GM19238 (cell line): ENCODE results near the gene TEX36.
"Not testable (repeated sequence)": the region's sequence is repeated elsewhere in the genome, so short reads cannot be mapped to it uniquely, and the experiment has no call there.

ENCODE experiments used
- DNase-seq: peaks from one replicate; pipeline ENCODE4 v3.0.0; 2011; ENCODE audit warnings: low spot score; ENCODE audit not compliant: insufficient read length

The TEX36 gene

DNA sequence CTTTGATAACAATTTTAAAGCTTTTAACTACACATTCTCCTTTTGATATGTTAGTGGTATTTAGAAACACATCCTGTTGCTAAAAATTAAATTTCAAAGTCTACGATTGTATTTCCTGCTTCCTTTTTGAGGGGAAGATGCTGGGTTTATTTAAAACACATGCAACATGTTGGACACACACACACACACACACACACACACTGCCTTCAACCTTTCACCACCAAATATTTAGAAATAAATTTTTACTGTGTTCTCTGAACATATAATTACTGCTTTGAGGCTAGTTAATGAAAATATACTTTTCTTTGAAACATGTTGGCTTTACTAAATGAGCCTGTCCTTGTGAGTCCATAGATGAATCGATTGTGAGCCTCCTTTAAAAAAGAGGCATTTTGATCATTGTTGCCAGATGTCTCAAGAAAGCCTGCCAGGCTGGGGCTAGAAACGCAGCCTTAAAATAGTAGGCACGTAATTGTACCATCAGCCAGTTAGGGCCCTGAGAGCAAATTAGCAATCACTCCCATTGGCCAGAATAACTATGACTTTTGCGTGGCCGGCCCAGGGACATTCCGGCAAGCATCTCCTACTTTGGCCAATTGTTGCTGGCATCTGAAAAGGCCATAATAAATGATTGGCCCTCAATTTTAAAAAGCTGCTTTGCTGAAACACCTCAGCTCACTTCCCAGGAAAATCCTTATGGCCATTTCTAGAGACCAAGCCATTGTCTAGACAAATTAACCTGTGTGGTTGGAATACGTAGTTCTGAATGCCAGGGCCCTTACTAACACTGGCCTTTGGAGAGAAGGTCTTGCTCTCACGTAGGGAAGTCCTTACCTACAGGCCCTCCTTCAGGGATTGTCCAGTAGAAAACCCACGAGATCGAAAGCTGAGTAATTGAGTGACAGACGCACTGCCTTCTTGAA, 9.9 kb upstream of the TEX36 start:
- DNase-seq, result no peak

- DNase-seq, result no peak
Measured at GRCh38 chr10:125692196-125692595, 9.2 kb upstream of the TEX36 start.

GRCh38 chr10:125691160-125691981, 8.4 kb upstream of the TEX36 start:
- DNase-seq, result no peak

GRCh38 chr10:125689955-125690569, 7.1 kb upstream of the TEX36 start:
- DNase-seq, result no peak

GRCh38 chr10:125687507-125688185, 4.7 kb upstream of the TEX36 start:
- no peak for DNase-seq

- DNase-seq, result no peak
Measured at GRCh38 chr10:125684581-125684980, 1.6 kb upstream of the TEX36 start.

GRCh38 chr10:125683821-125684220, 858 bp upstream of the TEX36 start:
- no peak for DNase-seq

DNA sequence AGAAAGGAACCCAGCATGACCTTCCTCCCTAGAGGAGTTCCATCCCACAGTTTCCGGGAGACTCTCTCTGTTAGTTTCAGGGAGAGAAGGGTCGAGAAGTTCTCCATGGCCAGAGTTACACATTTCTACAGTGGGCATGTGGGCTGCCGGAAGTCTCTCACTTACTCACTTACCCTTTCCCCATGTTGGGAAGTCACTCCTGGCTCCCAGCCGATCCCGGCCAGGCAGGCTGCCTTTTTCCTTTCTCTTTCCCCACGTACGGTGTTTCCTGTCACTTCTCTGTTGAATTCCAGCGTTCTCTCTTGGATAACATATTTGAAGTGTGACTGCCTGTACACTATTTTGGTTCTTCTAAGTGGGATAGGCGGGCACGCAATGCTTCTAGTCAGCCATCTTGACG, 3.5 kb downstream of the TEX36 start:
- no peak for DNase-seq

DNA sequence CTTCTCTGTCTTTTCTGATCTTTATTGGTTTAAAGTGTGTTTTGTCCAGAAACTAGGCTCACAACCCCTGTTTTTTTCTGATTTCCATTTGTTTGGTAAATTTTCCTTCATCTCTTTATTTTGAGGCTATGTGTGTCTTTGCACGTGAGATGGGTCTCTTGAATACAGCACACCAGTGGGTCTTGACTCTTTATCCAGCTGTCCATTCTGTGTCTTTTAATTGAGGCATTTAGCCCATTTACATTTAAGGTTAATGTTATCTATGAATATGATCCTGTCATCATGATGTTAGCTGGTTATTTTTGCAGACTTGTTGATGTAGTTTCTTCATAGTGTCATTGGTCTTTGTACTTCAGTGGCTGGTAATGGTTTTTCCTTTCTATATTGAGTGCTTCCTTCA, 10.1 kb downstream of the TEX36 start:
- no peak for DNase-seq

GRCh38 chr10:125662584-125662983, 20.4 kb downstream of the TEX36 start:
- no peak for DNase-seq

DNA sequence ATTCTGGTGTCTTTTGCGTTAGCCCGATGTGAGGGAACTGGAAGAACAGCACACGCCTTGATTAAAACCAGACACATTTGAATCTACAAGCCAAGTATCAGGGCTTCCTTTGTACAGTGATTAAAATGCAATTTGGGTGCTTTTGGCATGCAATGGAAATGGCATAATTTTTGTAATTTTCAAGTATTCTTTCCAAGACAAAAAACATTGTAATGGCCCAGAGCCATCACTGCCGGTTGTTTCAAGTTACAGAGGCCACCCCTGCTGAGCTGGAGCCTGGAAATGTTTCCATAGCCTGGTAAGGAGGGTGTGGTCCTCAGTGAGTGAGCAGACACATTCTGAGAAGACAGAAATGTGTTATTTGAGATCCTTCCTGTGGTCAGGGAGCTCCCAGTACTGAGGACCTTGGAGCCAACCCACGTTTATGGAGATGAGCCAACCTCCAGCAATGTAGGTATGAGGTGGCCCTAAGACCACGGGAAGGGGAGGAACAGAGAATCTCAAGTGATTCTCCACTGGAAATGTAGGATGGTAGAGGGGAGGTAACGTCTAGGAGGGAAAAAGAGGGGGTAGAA, 20.9 kb downstream of the TEX36 start:
- no peak for DNase-seq

DNA sequence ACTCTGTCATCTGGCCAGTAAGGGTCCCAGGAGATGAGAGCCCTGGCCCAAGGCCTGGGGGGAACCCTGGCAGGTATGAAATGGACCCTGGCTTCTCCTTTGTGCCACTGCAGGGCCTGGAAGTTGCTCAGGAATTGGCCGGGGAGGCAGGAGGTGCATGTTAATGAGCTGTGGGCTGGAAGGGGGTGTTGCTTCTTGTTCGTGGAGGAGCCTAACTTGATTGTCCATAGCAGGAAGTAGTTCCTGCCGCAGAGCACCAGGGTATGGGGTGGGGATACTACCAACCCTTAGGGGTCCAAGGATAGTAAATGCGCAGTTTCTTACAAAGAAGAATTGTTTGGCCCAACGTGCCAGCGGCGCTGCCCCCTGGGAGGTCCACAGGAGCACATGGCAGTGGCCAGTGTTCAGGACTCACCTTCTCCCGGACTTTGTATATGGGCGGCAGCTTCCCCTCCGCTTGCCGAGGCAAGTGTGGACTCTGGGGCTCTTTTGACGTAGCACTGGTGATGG, 21.5 kb downstream of the TEX36 start:
- no peak for DNase-seq

DNA sequence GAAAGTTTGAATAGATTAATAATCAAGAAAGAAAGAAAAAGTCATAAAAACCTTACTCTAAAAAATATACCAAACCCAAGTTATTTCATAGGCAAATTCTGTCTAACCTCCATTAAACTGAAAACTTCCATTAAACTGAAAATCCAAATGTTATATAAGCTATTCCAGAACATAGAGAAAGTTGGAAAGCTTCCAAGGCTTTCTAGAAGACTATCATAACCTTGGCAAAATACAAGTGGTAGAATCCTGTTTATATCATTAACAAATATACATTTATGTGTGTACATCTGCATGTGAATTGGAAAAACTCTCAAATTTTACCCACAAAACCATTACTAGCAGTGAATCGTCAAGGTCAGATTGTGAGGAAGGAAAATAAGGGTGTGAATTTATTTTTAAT, 23.9 kb downstream of the TEX36 start:
- DNase-seq, result no peak

DNA sequence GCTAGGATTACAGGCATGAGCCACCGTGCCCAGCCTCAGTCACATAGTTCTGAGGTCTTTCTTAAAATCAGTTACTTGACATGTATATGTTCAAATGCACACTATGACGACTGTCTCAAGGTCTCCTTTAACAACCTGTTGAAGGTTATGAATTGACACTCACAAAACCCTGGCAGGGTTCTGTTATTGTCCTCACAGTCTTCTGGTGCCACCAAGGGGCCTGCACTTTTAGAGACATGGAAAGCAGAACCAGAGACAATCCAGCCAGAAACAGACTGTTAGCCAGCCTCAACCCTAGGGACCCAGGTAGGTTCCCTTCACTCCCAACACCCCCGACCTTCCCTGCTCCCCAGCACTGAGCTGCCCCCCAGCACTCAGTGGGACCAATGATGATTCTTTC, 26.4 kb downstream of the TEX36 start:
- DNase-seq, result no peak

DNA sequence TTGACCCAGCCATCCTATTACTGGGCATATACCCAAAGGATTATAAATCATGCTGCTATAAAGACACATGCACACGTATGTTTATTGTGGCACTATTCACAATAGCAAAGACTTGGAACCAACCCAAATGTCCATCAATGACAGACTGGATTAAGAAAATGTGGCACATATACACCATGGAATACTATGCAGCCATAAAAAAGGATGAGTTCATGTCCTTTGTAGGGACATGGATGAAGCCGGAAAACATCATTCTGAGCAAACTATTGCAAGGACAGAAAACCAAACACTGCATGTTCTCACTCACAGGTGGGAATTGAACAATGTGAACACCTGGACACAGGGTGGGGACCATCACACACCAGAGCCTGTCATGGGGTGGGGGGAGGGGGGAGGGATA, 29.9 kb downstream of the TEX36 start:
- not testable (repeated sequence) for DNase-seq

DNA sequence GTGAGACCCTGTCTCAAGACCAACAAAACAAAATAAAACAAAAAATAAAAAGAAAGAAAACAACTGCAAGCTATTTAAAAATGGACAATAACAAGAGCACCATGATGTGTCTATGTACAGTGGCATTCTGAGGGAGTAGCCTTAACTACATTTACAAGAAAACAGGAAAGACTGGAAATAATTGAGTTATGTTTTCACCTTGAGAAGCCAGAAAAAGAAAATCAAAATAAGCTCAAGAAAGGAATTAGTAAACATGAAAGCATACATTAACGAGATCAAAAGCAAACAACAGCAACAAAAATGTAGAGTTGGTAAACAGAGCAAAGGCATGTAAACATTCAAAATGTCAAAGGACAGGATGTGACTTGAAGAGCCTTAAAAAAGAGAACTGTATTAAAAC, 36.7 kb downstream of the TEX36 start:
- DNase-seq, result no peak

- no peak for DNase-seq
Measured at GRCh38 chr10:125641398-125641797, 41.6 kb downstream of the TEX36 start.

GRCh38 chr10:125640653-125641052, 42.3 kb downstream of the TEX36 start:
- no peak for DNase-seq

DNA sequence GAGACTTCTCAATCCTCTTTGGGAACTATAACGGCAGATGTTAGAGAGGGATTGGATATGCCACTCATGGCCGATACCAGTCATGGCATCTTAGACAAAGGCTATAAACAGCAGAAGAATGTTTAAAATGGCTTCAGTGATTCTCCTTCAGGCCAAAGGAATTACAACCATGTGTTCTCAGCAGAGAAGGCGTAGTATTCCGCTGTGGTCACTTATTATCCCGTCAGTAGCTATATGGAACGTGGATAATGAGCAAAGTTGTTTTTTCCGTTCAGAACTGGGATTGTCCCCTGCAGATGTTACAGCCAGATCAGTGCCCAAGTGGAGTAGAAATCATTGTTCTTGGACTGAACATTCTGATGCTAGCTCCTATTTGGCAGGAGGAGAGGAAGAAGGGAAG, 43.1 kb downstream of the TEX36 start:
- no peak for DNase-seq

DNA sequence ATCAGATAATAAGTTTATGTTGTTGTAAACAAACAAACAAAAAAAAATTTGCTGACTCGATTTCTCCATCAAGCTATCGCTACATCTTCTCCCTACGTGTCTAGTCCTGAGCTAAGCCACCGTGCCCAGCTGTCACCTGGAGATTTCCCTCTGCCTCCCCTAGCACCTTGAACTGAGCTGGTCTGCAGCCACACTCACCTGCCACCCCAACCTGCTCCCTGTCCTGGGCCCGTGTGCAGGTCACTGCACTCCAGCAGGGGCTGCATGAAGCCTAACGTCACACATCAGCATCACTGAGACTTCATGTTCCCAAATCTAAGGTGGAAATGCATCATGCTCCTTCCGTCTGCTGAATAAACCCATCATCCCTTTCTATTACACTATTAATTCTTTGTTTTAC, 44.4 kb downstream of the TEX36 start:
- no peak for DNase-seq

- DNase-seq, result no peak
Measured at GRCh38 chr10:125637496-125637895, 45.5 kb downstream of the TEX36 start.
